Dermis microvascular lymphatic vessel endothelial cell (primary cell): Measurements from ENCODE around the gene HDAC6. TPM values are rescaled to one million over a fixed set of nuclear protein-coding genes. Genes with fewer than 3 reads are reported as not detected.

ENCODE experiments used
- total RNA-seq: library from RNA; depleted of rRNA; stranded (reverse); fragments of >200 nt; gene quantifications from 2 replicates; pipeline ENCODE4 v1.2.1, GENCODE V29; 2014

HDAC6 gene
- total RNA-seq, 1 donor from 2014 or later = 17.3 TPM

Other genes starting within 250 kb of the HDAC6 start
- gene RBM3, start 227.6 kb upstream of the HDAC6 start, total RNA-seq = 379 and 393 TPM in 2 replicates
- 116 and 123 TPM in 2 replicates for gene WDR13, start 204.6 kb upstream of the HDAC6 start, total RNA-seq
- 0.25 TPM in 1 of 2 replicates, not detected in the other for gene WAS, start 118.3 kb upstream of the HDAC6 start, total RNA-seq
- 3.9 and 4.9 TPM in 2 replicates for gene SUV39H1, start 105.3 kb upstream of the HDAC6 start, total RNA-seq
- not detected in 2 replicates for gene GLOD5, start 40.3 kb upstream of the HDAC6 start, total RNA-seq
- gene GATA1, start 15.5 kb upstream of the HDAC6 start, total RNA-seq = not detected in 2 replicates
- not detected in 2 replicates for gene ERAS, start 24.4 kb downstream of the HDAC6 start, total RNA-seq
- under 0.01 and 0.13 TPM in 2 replicates for gene PCSK1N, start 33.5 kb downstream of the HDAC6 start, total RNA-seq
- 22.2 and 24.9 TPM in 2 replicates for gene TIMM17B, start 95.7 kb downstream of the HDAC6 start, total RNA-seq
- 53.9 and 60.2 TPM in 2 replicates for gene PQBP1, start 95.9 kb downstream of the HDAC6 start, total RNA-seq
- gene SLC35A2, start 109.6 kb downstream of the HDAC6 start, total RNA-seq = 8.1 and 15.9 TPM in 2 replicates
- 3.3 and 3.9 TPM in 2 replicates for gene PIM2, start 117.0 kb downstream of the HDAC6 start, total RNA-seq
- 22.1 and 32.1 TPM in 2 replicates for gene OTUD5, start 155.5 kb downstream of the HDAC6 start, total RNA-seq
- 0.13 and 0.25 TPM in 2 replicates for gene KCND1, start 169.8 kb downstream of the HDAC6 start, total RNA-seq
- 10.9 and 15.7 TPM in 2 replicates for gene GRIPAP1, start 200.2 kb downstream of the HDAC6 start, total RNA-seq
- 9.5 and 15.6 TPM in 2 replicates for gene TFE3, start 241.3 kb downstream of the HDAC6 start, total RNA-seq